Measurements from ENCODE around the gene MGMT. TPM values are rescaled to one million over a fixed set of nuclear protein-coding genes. Genes with fewer than 3 reads are reported as not detected.

MGMT gene
- total and polyA plus RNA-seq, 4 experiments from 2014 or later, result 18.5 to 31.3 (median 24.4) TPM

DNA sequence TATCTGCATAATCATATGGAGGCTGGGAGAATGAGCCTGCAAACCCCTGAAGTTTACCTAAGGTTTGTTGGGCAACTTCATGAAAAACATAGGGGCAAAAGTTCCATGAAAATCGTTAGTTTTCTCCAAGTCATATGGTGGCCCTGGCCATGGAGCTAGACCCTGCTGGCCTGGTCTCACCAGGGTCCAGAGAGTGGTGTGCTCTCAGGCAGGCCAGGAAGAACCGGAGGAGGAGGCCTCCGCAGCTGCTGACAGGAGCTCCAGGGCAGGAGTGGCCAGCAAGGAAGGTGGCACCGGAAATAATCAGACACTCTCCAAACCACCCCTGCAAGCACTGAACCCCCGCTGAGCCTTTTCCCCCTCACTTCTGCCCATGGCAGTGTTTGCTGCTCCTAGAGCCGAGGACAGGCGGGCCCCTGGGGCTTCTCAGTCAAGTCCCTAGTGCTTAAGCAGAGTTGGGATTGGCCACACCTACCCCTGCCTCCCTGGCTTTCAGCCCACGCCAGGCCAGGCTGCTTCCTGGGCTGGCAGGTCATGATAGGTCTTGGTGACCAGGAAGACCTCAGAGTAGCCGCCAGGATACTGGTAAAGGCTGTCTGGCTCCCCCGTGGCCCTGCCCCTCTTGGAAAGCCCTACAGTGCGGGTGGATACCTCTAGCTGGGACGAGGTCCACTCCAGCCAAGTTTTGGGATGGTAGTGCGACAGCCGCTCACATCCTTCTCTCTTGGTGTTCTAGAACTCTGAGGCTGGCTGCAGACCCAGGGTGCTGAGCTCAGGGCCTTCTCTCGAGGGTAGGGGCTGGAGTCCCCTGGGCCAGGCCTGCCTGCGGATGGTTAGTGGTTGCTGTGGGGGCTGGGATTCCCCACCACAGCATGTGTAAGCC is 242.8 kb downstream of the MGMT start:
- intact Hi-C loops (cut with micrococcal nuclease), result no loop called here
- Histone ChIP-seq H3K27ac (ENCODE audit: low read depth, low read length) (no peak overlapping the region), H3K27me3 (ENCODE audit: insufficient read depth, low read length) (no peaks in the 10 kb centered on the region), H3K4me1 (ENCODE audit: insufficient read depth, low read length) (no peaks in the 10 kb centered on the region), H3K36me3 (ENCODE audit: insufficient read depth, low read length) (no peaks in the 10 kb centered on the region), H3K4me3 (ENCODE audit: low read length in 2 of 2) (no peak overlapping the region), H3K9me3 (ENCODE audit: control insufficient read depth in 1 of 2, low read length in 2 of 2) (no peaks in the 10 kb centered on the region)
- CTCF ChIA-PET (ENCODE audit: partially characterized antibody), result no interaction called here
- peaks cover 58 to 70% of the 10 kb centered on the region in 2 donors for H3K36me3 Mint-ChIP-seq
- no peak for DNase-seq
- peaks cover 0 to 6% (median 0%) of the 10 kb centered on the region in 8 donors for H3K9me3 Mint-ChIP-seq
- POLR2A ChIA-PET (ENCODE audit: partially characterized antibody), result no interaction called here
- H3K27me3 Mint-ChIP-seq, result no peaks in the 10 kb centered on the region
- no peak overlapping the region for H3K27ac Mint-ChIP-seq
- no peaks in the 10 kb centered on the region for H3K4me1 Mint-ChIP-seq
- H3K4me3 Mint-ChIP-seq, result no peak overlapping the region

DNA sequence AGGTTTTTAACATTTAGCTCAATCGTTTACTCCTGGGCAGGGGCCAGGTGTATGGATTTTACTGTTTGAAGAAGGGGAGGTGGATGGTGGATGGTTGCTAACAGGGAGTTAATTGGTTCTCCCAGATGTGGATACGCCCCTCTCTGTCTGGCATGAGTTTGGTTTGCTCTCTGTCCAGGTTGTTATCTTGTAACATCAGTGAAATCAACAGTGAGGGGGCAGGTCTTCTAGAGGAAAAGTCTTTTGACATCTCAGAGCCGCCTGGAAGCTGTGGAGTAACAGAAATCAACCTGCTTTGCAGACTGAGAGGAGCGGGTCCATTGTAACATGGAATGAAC is 243.4 kb downstream of the MGMT start:
- H3K36me3 ChIP-seq (ENCODE audit: insufficient read depth, low read length), result no peaks in the 10 kb centered on the region
- H3K4me1 Mint-ChIP-seq, result no peaks in the 10 kb centered on the region
- H3K27ac ChIP-seq (ENCODE audit: low read depth, low read length), result no peak overlapping the region
- H3K4me3 ChIP-seq (ENCODE audit: low read length in 2 of 2), result no peak overlapping the region
- no peaks in the 10 kb centered on the region for H3K9me3 ChIP-seq (ENCODE audit: control insufficient read depth in 1 of 2, low read length in 2 of 2)
- CTCF ChIA-PET (ENCODE audit: partially characterized antibody), result no interaction called here
- no peak overlapping the region for H3K27ac Mint-ChIP-seq
- H3K36me3 Mint-ChIP-seq, result peaks cover 53 to 67% of the 10 kb centered on the region in 2 donors
- POLR2A ChIA-PET (ENCODE audit: partially characterized antibody), result no interaction called here
- no peaks in the 10 kb centered on the region for H3K27me3 Mint-ChIP-seq
- DNase-seq, result no peak
- no peak overlapping the region for H3K4me3 Mint-ChIP-seq
- peaks cover 0 to 4% (median 0%) of the 10 kb centered on the region in 8 donors for H3K9me3 Mint-ChIP-seq
- intact Hi-C loops (cut with micrococcal nuclease), result no loop called here
- no peaks in the 10 kb centered on the region for H3K4me1 ChIP-seq (ENCODE audit: insufficient read depth, low read length)
- no peaks in the 10 kb centered on the region for H3K27me3 ChIP-seq (ENCODE audit: insufficient read depth, low read length)

DNA sequence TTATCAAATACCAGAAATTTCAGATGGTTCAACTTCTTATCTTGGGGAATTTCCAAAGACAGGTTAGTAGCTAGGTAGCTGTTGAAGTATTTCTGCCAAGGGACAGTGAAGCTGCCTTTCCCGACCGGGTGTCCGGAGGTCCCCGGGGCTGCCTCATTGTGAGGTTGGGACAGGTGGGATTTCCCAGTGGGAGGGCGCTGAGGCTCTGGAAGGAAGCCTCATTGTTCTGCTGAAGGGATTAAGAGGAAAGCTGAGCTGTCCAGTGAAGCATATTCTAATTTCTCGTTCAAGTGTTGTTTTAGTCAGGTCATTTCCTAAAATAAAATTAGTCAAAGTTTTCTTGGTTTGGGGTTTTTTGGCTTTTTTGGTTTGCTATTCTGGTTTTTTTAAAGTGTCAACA is 244.2 kb downstream of the MGMT start:
- no peaks in the 10 kb centered on the region for H3K27me3 ChIP-seq (ENCODE audit: insufficient read depth, low read length)
- Mint-ChIP-seq H3K4me1 (no peaks in the 10 kb centered on the region), H3K36me3 (peaks cover 58 to 71% of the 10 kb centered on the region in 2 donors), H3K4me3 (no peak overlapping the region), H3K27me3 (no peaks in the 10 kb centered on the region), H3K27ac (no peak overlapping the region), H3K9me3 (peaks cover 0 to 4% (median 0%) of the 10 kb centered on the region in 8 donors)
- no peak for DNase-seq
- no peaks in the 10 kb centered on the region for H3K4me1 ChIP-seq (ENCODE audit: insufficient read depth, low read length)
- H3K9me3 ChIP-seq (ENCODE audit: control insufficient read depth in 1 of 2, low read length in 2 of 2), result no peaks in the 10 kb centered on the region
- H3K36me3 ChIP-seq (ENCODE audit: insufficient read depth, low read length), result no peaks in the 10 kb centered on the region
- no peak overlapping the region for H3K4me3 ChIP-seq (ENCODE audit: low read length in 2 of 2)
- ChIA-PET CTCF (ENCODE audit: partially characterized antibody) (no interaction called here), POLR2A (ENCODE audit: partially characterized antibody) (no interaction called here)
- H3K27ac ChIP-seq (ENCODE audit: low read depth, low read length), result no peak overlapping the region
- intact Hi-C loops (cut with micrococcal nuclease), result no loop called here

DNA sequence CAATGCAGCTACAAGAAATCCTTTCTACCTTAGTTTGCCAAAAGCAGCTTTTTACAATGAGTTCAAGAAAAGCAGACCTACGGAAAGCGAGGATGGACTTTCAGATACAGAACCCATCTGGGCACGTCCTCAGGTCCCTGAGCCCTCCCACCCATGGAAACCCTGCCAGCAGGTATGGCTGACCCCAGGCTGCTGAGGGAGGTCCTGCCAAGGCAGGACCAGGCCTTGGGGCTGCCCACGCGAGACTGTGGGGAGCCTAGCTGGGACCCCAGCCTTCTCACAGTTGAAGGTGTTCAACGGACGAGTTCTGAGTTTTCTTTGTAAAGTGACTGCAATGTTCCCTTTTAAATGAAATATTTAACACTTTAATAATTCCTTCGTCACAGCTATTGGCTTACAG is 245.0 kb downstream of the MGMT start:
- CTCF ChIA-PET (ENCODE audit: partially characterized antibody), result no interaction called here

DNA sequence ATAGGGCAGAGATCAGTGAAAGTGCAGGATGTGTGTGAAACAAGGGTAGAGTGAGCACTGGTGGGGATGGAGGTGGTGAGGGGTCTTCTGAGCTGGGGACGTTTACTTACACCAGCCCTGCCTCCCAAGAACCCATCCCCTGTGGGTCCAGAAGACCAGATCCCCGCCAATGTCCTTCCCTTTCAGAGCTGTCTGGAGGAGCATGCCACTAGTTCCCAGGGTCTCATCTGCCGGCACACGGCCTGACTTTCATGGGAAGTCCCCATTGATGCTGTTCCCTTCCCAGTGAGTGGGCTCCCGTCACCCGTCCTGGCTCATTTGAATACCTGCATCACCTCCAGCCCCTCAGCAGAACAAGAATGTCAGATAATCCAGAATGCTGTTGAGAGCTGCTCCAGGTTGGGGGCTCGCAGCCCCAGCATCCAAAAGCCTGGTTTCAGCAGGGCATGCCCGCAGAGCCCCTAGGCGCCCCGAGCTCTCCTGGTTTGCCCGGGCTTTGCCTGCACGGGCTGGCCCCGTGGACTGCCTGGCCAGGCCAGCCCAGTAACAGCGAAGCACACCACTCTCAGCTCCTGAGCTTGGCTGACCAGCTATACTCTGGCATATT is 246.7 kb downstream of the MGMT start:
- H3K4me1 ChIP-seq (ENCODE audit: insufficient read depth, low read length), result no peaks in the 10 kb centered on the region
- H3K27me3 ChIP-seq (ENCODE audit: insufficient read depth, low read length), result no peaks in the 10 kb centered on the region
- Mint-ChIP-seq H3K4me1 (no peaks in the 10 kb centered on the region), H3K4me3 (no peak overlapping the region), H3K27ac (peak overlapping the region in 1 of 7 donors; percentile 36), H3K9me3 (peaks cover 0 to 18% (median 5%) of the 10 kb centered on the region in 8 donors), H3K36me3 (peaks cover 59 to 72% of the 10 kb centered on the region in 2 donors), H3K27me3 (no peaks in the 10 kb centered on the region)
- H3K27ac ChIP-seq (ENCODE audit: low read depth, low read length), result no peak overlapping the region
- H3K36me3 ChIP-seq (ENCODE audit: insufficient read depth, low read length), result no peaks in the 10 kb centered on the region
- intact Hi-C loops (cut with micrococcal nuclease), result no loop called here
- no peak overlapping the region for H3K4me3 ChIP-seq (ENCODE audit: low read length in 2 of 2)
- CTCF ChIA-PET (ENCODE audit: partially characterized antibody), result no interaction called here
- no peaks in the 10 kb centered on the region for H3K9me3 ChIP-seq (ENCODE audit: control insufficient read depth in 1 of 2, low read length in 2 of 2)
- POLR2A ChIA-PET (ENCODE audit: partially characterized antibody), result no interaction called here
- DNase-seq, result no peak

More for the DNA sequence above, 245.0 kb downstream of the MGMT start:
- no peaks in the 10 kb centered on the region for H3K36me3 ChIP-seq (ENCODE audit: insufficient read depth, low read length)
- DNase-seq, result no peak
- intact Hi-C loops (cut with micrococcal nuclease), result no loop called here
- Mint-ChIP-seq H3K4me1 (no peaks in the 10 kb centered on the region), H3K9me3 (peaks cover 0 to 8% (median under 1%) of the 10 kb centered on the region in 8 donors), H3K4me3 (no peak overlapping the region), H3K27me3 (no peaks in the 10 kb centered on the region), H3K27ac (no peak overlapping the region), H3K36me3 (peaks cover 63 to 71% of the 10 kb centered on the region in 2 donors)
- H3K27me3 ChIP-seq (ENCODE audit: insufficient read depth, low read length), result no peaks in the 10 kb centered on the region
- H3K27ac ChIP-seq (ENCODE audit: low read depth, low read length), result no peak overlapping the region
- no peaks in the 10 kb centered on the region for H3K9me3 ChIP-seq (ENCODE audit: control insufficient read depth in 1 of 2, low read length in 2 of 2)
- no peak overlapping the region for H3K4me3 ChIP-seq (ENCODE audit: low read length in 2 of 2)
- POLR2A ChIA-PET (ENCODE audit: partially characterized antibody), result no interaction called here
- H3K4me1 ChIP-seq (ENCODE audit: insufficient read depth, low read length), result no peaks in the 10 kb centered on the region

DNA sequence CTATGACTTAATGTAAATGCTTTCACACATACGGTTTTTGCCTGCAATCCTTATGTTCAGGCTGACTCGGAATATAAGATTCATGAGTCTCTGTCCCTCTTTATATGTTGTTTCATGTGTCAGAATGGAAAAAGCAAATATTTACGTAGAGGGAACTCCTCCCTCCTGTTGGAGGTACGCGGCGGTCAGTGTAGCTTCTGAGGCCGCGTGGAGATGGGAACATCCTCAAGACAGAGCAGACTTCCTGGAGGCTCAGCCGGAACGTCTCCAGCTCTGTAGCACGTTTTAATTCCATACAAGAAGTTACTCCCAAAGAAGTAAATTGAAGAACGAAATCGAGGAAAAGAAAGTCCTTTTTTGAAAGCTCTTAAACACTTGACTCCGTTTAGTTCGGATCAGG is 248.8 kb downstream of the MGMT start:
- intact Hi-C loops (cut with micrococcal nuclease), result no loop called here
- Mint-ChIP-seq H3K9me3 (peaks cover 0 to 32% (median 16%) of the 10 kb centered on the region in 8 donors), H3K36me3 (peaks cover 53 to 75% of the 10 kb centered on the region in 2 donors), H3K4me3 (no peak overlapping the region), H3K27ac (no peak overlapping the region), H3K4me1 (no peaks in the 10 kb centered on the region), H3K27me3 (no peaks in the 10 kb centered on the region)
- no peaks in the 10 kb centered on the region for H3K27me3 ChIP-seq (ENCODE audit: insufficient read depth, low read length)
- no peaks in the 10 kb centered on the region for H3K36me3 ChIP-seq (ENCODE audit: insufficient read depth, low read length)
- H3K27ac ChIP-seq (ENCODE audit: low read depth, low read length), result no peak overlapping the region
- no peak overlapping the region for H3K4me3 ChIP-seq (ENCODE audit: low read length in 2 of 2)
- ChIA-PET POLR2A (ENCODE audit: partially characterized antibody) (no interaction called here), CTCF (ENCODE audit: partially characterized antibody) (no interaction called here)
- DNase-seq, result no peak
- H3K4me1 ChIP-seq (ENCODE audit: insufficient read depth, low read length), result no peaks in the 10 kb centered on the region
- peaks cover 0 to 4% of the 10 kb centered on the region in 2 donors for H3K9me3 ChIP-seq (ENCODE audit: control insufficient read depth in 1 of 2, low read length in 2 of 2)

DNA sequence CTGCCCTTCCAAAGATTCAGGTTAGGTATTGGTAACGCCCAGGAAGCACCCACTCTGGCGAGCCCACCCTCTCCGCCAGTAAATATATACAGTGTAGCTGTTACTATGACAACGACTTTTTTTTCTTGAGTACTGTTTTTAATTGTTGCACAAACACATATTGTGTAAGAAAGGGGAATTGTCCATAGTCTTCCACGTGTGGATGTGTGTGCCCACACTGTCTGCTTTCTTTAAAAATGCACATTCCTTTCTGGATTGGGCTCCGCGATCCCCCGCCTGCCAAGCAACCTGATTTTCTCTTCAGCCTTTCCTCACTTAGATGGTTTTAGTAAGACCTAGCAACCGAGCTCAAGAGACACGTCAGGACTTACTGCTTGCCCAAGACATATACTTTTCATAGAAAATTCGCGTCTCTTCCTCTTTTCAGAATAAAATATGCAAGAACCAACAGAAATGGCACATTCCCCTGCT is 249.2 kb downstream of the MGMT start:
- Mint-ChIP-seq H3K4me1 (no peaks in the 10 kb centered on the region), H3K27me3 (no peaks in the 10 kb centered on the region), H3K27ac (no peak overlapping the region), H3K36me3 (peaks cover 51 to 75% of the 10 kb centered on the region in 2 donors), H3K9me3 (peaks cover 0 to 36% (median 21%) of the 10 kb centered on the region in 8 donors), H3K4me3 (no peak overlapping the region)
- Histone ChIP-seq H3K4me1 (ENCODE audit: insufficient read depth, low read length) (no peaks in the 10 kb centered on the region), H3K9me3 (ENCODE audit: control insufficient read depth in 1 of 2, low read length in 2 of 2) (peaks cover 0 to 5% of the 10 kb centered on the region in 2 donors), H3K27ac (ENCODE audit: low read depth, low read length) (no peak overlapping the region), H3K36me3 (ENCODE audit: insufficient read depth, low read length) (no peaks in the 10 kb centered on the region), H3K4me3 (ENCODE audit: low read length in 2 of 2) (no peak overlapping the region), H3K27me3 (ENCODE audit: insufficient read depth, low read length) (no peaks in the 10 kb centered on the region)
- intact Hi-C loops (cut with micrococcal nuclease), result no loop called here
- ChIA-PET CTCF (ENCODE audit: partially characterized antibody) (no interaction called here), POLR2A (ENCODE audit: partially characterized antibody) (no interaction called here)
- DNase-seq, result no peak

Data from CD4-positive, alpha-beta memory T cell (primary cell).